Measurements from ENCODE around the gene URI1. TPM values are rescaled to one million over a fixed set of nuclear protein-coding genes. Genes with fewer than 3 reads are reported as not detected.

Gene URI1
- total and polyA plus RNA-seq, 4 donors: 21.5 to 60.8 (median 32.5) TPM

DNA sequence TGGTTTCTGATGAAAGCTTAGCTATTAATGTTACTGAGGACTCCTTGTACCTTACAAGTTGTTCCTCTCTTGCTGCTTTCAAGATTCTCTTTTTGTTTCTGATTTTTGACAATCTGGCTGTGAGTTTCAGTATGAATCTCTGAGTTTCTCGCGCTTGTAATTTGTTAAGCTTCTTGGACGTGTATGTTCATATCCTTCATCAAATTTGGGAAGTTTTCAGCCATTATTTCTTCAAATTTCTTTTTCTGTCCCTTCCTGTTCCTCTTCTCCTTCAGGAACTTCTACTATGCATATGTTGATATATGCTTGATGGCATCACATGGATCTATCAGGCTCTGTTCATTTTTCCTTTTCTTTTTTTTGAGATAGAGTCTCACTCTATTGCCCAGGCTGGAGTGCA is 5.6 kb upstream of the URI1 start:
- no peak for DNase-seq
- Histone ChIP-seq H3K27me3 (ENCODE audit: control insufficient read depth in 3 of 3, insufficient read depth in 3 of 3, low read length in 2 of 3) (peaks cover 0 to 2% (median 0%) of the 10 kb centered on the region in 3 donors), H3K9me3 (ENCODE audit: control insufficient read depth in 4 of 4, insufficient read depth in 3 of 4, low read length in 3 of 4) (peaks cover 0 to 3% (median under 1%) of the 10 kb centered on the region in 4 donors), H3K27ac (ENCODE audit: low read depth in 1 of 2, low read length in 1 of 2) (no peak overlapping the region), H3K9ac (ENCODE audit: insufficient read depth in 1 of 2, low read length in 2 of 2) (no peak overlapping the region), H3K4me3 (no peak overlapping the region), H3K36me3 (ENCODE audit: control insufficient read depth in 4 of 4, insufficient read depth in 4 of 4, low read length in 4 of 4) (no peaks in the 10 kb centered on the region), H3K4me1 (ENCODE audit: control insufficient read depth in 5 of 5, insufficient read depth in 5 of 5, low read length in 5 of 5) (peaks cover 0 to 4% (median 0%) of the 10 kb centered on the region in 5 donors)
- WGBS, 2 donors: 90 to 94% methylated on average over 3 of the region's 3 CpGs
- TF ChIP-seq CTCF (IDR thresholded peaks at IDR 0.05; ENCODE audit: control extremely low read depth, extremely low read depth): no peak
- ATAC-seq (ENCODE audit: insufficient read depth, low FRiP score): no peak

GRCh38 chr19:29939628-29940027 is 2.4 kb upstream of the URI1 start:
- no peak for ATAC-seq (ENCODE audit: insufficient read depth, low FRiP score)
- H3K27ac ChIP-seq (ENCODE audit: low read depth in 1 of 2, low read length in 1 of 2): no peak overlapping the region

GRCh38 chr19:29940971-29941585 is 961 bp upstream of the URI1 start:
- WGBS, 2 donors: 88 to 95% methylated on average over 9 of the region's 9 CpGs
- no peak for TF ChIP-seq CTCF (IDR thresholded peaks at IDR 0.05; ENCODE audit: control extremely low read depth, extremely low read depth)

More at GRCh38 chr19:29939628-29940027, 2.4 kb upstream of the URI1 start:
- Histone ChIP-seq H3K36me3 (ENCODE audit: control insufficient read depth in 4 of 4, insufficient read depth in 4 of 4, low read length in 4 of 4) (no peaks in the 10 kb centered on the region), H3K9ac (ENCODE audit: insufficient read depth in 1 of 2, low read length in 2 of 2) (no peak overlapping the region), H3K27me3 (ENCODE audit: control insufficient read depth in 3 of 3, insufficient read depth in 3 of 3, low read length in 2 of 3) (peaks cover 0 to 2% (median 0%) of the 10 kb centered on the region in 3 donors), H3K4me1 (ENCODE audit: control insufficient read depth in 5 of 5, insufficient read depth in 5 of 5, low read length in 5 of 5) (peaks cover 0 to 13% (median 5%) of the 10 kb centered on the region in 5 donors), H3K9me3 (ENCODE audit: control insufficient read depth in 4 of 4, insufficient read depth in 3 of 4, low read length in 3 of 4) (no peaks in the 10 kb centered on the region), H3K4me3 (no peak overlapping the region)
- 96 to 100% methylated on average over 1 of the region's 1 CpG for WGBS, 2 donors
- no peak for TF ChIP-seq CTCF (IDR thresholded peaks at IDR 0.05; ENCODE audit: control extremely low read depth, extremely low read depth)
- no peak for DNase-seq

More at GRCh38 chr19:29940971-29941585, 961 bp upstream of the URI1 start:
- Histone ChIP-seq H3K4me1 (ENCODE audit: control insufficient read depth in 5 of 5, insufficient read depth in 5 of 5, low read length in 5 of 5) (peaks cover 0 to 23% (median 9%) of the 10 kb centered on the region in 5 donors), H3K4me3 (no peak overlapping the region), H3K27ac (ENCODE audit: low read depth in 1 of 2, low read length in 1 of 2) (no peak overlapping the region), H3K36me3 (ENCODE audit: control insufficient read depth in 4 of 4, insufficient read depth in 4 of 4, low read length in 4 of 4) (no peaks in the 10 kb centered on the region), H3K9me3 (ENCODE audit: control insufficient read depth in 4 of 4, insufficient read depth in 3 of 4, low read length in 3 of 4) (no peaks in the 10 kb centered on the region), H3K27me3 (ENCODE audit: control insufficient read depth in 3 of 3, insufficient read depth in 3 of 3, low read length in 2 of 3) (peaks cover 0 to 2% (median 0%) of the 10 kb centered on the region in 3 donors), H3K9ac (ENCODE audit: insufficient read depth in 1 of 2, low read length in 2 of 2) (no peak overlapping the region)
- ATAC-seq (ENCODE audit: insufficient read depth, low FRiP score) (no peak), DNase-seq (no peak)
